ENCODE results near the gene ZPR1.

GRCh38 chr11:116833816-116834534, 46.2 kb upstream of the ZPR1 start:
- TF ChIP-seq CTCF (conservative IDR thresholded peaks at IDR 0.05) (no peak), EZH2 (IDR thresholded peaks at IDR 0.05; ENCODE audit: low read depth) (no peak)

Measured in PC-9 (cell line).